ENCODE results near the gene CRYBG1.

The CRYBG1 gene

DNA sequence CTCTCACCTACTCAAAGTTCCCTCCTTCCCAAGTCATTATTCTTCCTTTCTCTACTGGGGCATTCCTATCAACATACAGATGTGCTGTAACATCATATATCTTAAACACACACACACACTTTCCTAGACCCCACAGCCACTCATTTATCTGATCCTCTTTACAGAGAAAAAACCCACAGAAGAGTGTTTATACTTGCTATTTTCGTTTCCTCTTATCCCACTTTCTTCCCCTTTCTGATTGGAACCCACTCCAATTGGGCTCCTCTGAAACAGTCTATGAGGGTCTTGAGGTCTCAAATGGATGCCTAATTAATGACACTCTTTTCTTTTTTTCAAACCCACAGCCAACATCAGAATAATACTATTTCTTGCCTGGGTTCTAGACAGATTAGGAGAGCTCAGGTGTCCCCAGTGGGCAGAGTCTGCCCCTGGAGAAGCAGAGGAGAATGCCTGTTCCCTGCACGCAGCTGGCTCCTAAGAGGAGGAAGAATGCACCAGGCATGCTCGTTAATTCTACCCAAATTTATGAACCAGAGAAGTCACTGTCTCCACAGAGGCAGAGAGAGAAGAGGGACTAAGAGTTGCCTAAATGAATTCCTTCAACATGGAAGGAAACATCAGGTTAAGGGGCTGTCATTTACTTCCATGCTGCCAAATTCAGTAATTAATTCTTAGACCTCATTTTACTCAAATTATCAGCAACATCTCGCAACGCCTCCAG, 65.9 kb downstream of the CRYBG1 start:
- DNase-seq: no peak

DNA sequence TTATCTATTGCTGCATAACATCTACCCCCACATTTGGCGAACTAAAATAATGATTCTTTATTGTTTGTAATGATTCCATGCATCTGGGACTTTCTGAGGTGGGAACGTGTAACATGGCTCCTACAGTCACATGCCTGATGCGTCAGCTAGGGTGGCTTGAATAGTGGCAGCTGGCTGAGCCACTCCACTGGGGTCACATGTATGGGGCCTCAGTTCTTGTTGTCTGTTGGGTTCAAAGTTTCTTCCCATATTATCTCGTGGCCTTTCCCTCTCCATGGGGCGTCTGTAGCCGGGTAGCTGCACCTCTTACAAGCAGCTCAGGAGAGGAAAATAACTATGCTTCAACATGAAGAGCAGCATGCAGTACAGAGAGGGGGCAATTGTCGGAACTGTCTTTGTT, 69.9 kb downstream of the CRYBG1 start:
- DNase-seq: no peak

DNA sequence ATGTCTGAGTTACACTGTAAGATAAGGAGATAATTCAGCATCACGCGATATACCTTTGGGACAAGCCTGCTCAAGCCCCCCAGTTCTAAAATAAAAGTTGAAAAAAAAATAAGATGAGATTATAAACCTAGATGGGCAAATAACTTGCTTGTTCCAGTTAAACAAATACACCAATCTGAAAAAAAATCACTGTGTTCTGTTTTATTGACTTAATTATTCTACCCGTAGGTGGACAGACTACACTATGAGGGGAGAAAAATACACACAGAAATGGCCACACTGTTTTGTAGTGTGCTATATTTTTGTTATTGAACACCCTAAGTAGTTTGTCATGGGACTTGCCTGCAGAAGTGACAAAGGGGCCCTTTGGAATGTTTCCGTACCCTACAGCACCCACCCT, 70.9 kb downstream of the CRYBG1 start:
- DNase-seq: no peak

DNA sequence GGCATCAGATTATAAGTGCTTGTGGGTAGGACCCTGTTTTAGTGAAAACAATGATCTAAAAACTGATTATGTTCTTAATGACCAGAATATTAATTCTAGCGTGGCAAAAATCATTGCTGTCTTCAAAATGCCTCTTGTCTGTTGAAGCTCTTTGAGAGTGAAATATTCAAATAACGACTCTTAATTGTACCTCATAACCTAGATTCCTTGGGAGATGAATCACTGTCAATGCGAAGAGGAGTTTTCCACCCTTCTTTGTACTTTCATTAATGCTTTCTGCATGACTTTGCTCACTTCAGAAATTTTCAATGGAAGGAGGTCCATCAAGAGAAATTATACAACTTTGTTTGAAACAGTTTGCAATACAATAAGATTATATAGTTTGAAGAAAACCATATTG, 71.5 kb downstream of the CRYBG1 start:
- no peak for DNase-seq

DNA sequence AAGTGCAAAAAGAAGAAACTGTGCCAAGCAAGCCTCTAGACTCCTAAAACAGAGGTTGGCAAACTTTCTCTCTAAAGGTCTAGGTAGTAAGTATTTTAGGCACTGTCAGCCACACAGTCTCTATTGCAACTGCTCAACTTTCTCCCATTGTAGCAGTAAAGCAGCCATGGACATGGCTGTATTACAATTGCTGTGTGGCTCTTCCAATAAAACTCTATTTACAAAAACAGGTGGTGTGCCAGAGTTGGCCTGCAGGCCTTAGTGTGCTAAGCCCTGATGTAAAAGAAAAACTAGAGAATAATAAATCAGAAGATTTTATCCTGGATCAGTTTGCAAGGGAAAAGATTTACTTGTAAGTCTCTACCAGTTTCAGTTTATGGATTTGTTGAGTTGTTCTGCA, 74.0 kb downstream of the CRYBG1 start:
- DNase-seq: no peak

DNA sequence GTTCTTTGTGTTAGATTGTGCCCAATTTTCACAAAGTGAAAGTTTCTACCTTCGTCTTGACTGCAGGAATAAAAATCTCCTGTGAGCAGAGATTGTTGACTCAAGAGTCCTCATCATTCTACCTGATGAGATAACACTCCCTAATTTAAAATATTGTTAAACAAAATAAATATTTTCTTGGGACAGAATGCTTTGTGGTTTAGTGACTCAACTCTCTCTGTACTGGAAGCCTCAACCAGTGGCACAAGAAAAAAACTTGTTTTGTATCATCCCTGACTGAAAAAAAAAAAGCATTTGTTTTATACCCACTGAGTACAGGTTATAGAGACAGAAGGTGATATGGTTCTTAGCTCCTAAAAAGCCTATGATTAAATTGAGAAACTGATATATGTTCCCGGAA, 78.9 kb downstream of the CRYBG1 start:
- no peak for DNase-seq

DNA sequence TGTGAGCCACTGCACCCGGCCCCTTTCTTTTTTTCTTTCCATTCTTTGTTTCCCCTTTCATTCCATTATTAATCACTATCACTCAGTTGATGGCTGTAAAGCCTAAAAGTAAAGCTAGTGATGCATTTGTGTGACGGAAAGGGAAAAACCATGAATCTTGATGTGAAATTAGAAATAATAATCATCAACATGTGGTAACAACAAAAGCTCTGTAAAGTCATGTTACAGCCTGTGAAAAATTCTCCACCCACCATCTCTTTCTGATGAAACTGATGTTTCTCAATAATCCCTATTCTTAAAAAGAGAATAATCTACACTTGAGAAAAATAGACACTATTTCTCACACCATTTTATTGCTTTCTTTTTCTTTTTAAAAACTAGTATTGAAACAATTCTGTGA, 80.0 kb downstream of the CRYBG1 start:
- no peak for DNase-seq

DNA sequence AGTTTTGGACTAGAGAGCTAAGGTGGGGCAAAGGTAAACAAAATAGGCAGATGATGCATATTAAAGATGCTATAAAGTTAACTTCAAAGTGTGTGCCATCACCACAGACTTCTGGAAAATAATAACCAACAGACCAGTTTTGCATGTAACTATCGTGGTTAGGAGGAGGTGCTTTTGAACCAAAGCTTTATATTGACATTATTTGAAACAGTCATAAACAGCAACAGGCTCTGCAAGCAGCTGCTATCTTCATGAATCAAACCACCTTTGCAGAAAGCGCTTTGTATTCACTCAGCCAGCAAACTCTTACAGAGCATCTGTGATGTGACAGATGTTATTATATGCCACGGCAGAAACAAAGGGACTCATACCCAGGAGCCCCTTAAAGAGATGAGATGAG, 81.9 kb downstream of the CRYBG1 start:
- DNase-seq: no peak

DNA sequence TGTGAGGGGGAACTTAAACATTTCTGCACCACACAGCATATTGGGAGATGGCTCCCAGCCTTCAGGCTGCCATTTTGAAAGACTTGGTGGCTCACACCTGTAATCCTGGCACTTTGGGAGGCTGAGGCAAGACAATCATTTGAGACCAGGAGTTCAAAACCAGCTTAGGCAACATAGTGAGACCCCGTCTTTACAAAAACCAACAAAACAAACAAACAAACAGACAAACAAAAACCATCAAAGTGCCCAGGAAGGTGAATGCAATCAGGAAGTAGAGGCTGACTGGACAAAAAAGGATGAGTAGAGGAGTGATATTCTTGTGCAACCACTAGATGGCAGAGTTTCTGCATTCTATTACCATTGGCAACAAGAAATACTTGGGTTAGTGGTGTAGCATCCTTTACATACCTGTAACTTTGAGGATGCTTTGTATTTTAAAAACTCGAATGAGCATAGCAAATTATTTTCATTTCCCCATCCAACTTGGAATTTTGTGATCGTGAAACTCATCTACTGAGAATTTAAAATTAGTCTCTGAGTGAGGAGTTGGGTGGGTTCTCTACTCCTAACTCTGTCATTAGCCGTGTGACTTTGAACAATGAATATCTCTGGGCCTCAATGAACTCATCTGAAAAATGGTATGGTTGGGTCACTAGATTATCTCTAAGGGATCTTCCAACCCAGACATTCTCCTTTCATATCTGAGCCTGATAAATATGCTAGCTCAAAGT, 84.4 kb downstream of the CRYBG1 start:
- no peak for DNase-seq

DNA sequence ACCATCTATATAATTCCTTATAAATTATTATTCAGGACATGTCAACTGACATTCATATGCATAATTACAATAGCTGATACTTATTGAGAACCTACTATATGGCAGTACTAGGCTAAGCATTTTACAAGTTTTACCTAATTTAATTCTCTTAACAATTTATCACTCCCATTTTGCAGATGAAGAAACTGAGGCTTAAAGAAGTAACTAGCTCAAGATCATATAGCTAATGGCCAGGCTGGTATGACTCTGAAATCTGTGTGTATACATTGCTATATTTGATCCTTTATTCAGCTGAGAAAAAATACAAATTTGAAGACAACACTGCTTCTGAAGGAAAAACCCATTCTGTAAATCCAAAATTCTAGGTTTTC, 85.0 kb downstream of the CRYBG1 start:
- DNase-seq: no peak

DNA sequence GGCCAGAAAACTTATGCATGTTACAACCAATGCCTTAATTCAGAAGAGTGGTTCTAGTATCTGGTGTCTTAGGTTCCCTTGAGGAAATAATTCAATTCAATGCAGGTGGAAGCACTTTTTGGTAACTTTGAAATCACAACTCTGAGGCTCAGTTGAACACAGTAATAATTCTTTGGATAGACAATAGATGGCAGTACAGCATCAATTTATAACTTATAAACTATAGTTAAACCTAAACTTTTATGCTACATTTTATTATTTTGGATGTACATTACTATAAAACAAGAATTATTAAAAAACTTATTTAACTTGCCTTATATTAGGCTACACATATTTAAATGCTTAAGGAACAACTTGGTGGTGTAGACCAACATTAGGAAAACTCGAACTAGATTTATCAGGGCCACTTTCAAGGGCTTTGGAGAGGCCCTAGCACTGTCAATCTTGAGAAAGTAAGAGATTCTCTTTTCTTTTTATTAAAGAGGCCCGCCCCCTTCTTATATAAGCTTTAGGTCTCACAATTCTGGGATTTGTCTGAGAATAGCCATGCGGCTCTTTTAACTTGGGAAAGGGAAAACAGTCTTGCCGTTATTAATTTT, 85.9 kb downstream of the CRYBG1 start:
- no peak for DNase-seq

DNA sequence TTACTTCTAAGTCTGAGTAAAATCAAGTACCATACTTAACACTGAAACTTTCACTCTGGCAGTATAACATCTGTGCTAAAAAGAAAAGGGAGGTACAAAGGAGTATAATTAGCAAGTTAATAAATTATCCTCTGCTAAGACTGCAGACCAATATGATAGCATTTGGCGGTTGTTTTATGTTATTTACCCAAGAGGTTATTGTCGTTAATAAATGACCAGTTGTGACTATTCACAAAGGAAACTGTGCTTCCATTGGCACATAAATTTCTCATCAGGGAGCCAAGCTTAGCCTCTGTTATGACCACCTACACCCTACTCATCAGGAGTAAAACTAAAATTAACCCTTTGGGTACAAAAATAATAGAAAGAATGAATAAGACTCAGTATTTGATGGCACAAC, 86.5 kb downstream of the CRYBG1 start:
- no peak for DNase-seq

DNA sequence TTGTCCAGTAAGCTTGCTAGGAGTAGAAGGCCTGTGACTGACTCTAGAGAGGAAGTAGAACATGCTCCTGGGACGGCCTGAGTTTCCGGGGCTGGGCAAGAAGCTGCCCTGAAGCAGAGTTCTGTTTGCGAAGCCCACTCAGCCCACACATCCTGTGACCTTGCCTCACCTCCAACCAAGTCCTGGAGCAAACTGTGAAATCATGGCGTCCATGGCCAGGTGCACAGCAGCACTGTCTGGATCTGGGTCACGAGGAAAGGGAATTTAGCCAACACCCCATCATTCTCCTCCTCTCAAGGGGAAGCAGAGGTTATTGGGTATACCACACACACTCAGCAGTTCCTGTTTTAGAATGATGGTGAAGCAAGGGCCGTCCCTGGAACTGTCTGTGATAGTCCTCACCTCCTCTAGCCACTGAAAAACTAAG, 87.5 kb downstream of the CRYBG1 start:
- peak; percentile 15 to 26 for DNase-seq

DNA sequence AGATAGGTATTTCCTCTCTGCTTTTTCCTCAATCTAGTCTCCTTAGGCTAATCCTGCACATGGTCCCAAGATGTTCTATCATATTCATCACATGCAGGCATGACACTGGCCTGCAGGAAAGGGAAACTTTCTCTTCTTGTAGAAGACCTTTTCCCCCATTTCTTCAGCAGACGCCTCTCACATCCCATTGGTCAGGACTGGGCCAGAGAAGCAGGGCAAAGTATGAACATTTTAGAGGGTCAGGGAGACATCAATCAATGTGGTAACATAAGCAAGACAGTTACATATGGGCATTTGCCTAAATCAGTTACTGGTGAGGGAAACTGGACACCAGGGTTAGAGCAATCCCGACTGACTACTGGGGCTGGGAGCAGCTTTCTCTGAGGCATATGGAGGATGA, 90.1 kb downstream of the CRYBG1 start:
- DNase-seq: no peak

DNA sequence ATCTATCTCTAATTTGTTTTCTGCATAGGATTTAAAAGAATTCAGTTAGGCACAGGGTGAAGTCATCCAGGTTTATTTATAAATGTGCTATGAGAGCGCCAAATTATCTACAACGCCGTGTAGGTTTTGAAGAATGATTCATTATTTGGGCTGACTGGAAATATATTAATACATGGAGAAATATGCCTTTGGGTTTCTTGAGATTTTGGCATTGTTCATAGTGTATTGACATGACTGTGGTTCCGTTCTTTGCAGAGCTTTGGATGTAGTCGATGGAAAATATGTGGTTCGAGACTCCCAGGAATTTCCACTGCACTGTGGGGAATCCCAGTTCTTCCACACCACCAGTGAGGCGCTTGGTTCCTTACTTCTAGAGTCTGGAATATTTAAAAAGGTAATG, 90.9 kb downstream of the CRYBG1 start:
- no peak for DNase-seq

DNA sequence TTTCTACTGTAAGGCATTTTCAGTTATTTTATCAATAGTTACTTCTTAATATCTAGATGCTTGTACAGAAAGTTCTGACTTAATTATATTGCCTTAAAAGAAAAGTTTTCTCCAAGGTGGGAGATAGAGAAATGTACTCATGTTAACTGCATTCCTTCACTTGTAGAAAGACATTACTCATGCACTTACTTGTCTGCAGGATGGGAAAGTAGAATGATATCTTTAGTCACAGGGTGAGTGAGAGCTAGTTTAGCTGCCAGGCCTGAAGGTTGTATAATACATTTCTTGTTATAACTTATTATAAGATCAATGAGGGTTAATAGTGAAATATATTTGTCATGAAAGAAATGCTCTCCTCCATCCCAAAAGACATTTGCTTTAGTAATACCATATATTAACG, 92.1 kb downstream of the CRYBG1 start:
- DNase-seq: no peak

DNA sequence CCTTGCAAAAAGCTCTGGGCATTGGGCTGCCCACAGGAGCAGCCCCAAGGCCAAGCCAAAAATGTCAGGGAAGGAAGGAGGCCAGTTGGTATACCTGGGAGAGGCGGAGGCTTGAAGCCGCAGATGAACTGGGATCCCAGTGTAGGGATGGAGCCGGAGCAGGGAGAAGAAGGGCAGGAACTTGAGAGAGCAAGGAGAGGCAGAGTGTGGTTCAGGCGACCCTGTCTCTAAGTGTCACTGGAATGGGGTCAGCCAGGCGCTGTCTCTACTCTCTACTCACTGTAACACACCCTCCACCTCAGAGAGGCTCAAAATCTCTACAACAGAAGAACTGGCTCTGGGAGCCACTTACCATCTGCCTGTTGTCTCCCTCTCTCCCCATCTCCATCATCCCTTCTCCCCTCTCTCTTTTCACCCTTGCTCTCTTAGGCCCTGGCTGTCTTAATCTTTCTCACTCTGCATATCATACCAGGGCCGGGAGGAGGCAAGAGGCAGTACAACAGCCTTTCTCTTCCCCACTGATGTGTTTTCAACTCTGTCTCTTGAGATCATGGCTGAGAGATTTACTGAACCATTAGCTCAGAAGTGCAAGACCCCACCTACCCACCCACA, 93.3 kb downstream of the CRYBG1 start:
- no peak for DNase-seq

DNA sequence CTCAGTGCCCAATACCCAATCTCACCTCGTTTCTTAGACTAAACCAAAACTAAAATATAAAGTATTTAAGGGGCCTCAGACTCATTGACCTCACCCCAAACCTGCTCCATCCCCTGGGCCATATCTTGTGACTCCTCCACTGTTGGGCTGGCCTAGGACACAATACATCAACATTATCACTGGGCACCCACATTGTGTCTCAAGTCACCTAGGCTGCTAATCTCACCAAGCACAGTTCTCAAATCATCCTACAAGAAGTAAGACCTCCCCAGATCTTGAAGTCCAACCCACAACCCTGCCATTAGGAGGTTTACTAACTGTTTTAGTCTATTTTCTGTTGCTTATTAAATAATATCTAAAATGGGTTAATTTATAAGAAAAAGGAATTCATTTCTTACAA, 96.2 kb downstream of the CRYBG1 start:
- DNase-seq: no peak

DNA sequence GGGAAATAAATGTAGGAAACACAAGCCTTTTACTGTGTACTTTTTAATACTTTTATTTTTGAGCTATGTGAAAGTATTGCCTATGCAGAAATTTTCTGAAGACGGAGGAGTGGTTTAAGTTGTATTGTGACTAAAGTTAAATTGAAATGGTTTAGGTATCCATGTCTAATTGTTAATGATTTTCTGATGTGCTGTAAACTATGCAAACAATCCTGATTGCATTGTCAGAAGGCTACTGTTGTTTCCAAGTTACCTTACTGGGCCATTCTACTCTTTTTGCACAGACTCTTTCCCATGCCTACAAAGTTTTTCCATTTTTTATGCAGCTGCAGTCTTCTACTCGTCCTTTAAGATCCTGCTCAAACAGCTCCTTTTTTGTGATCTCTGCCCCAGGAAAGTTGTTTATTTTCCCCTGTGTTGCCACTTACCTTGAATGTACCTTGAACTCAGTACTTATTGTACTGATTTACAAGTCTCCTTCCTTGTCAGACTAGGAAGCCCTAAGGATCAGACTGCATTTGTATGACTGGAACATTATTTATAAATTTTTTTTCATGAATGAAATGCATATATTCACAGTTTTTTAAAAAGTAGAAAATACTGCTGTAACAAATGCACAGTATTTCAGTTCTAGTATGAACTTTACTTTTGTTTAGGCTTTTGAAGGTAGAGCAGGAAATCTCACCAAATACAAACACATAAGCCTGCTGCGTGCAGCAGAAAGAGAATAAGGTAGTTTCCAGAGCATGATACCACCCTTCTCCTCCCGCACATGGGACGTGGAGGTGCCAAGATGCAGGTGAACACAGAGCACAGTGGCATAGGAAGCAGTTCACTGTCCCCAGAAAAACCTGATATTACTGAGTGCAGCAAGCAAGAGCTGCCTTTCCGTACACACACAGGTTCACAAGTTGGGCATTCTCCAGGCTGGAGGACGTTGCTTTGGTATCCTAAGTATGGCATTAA, 97.8 kb downstream of the CRYBG1 start:
- DNase-seq: no peak

DNA sequence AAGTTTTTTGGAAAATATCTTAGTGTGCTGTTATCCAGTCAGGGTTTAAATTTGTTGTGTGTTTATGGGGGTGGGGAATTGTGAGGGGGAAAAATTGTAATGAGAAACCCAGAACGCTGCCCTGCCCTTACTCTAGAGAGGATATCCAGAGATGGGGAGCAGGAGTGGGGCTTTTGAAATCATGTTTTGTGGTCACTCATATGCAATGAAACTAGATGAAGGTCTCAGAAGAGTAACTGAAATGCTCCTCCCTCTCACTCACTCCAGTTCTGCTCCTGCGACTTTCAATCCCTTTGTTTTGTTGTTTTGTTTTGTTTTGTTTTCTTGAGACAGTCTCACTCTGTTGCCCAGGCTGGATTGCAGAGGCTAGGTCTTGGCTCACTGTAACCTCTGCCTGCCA, 100.0 kb downstream of the CRYBG1 start:
- DNase-seq: no peak

DNA sequence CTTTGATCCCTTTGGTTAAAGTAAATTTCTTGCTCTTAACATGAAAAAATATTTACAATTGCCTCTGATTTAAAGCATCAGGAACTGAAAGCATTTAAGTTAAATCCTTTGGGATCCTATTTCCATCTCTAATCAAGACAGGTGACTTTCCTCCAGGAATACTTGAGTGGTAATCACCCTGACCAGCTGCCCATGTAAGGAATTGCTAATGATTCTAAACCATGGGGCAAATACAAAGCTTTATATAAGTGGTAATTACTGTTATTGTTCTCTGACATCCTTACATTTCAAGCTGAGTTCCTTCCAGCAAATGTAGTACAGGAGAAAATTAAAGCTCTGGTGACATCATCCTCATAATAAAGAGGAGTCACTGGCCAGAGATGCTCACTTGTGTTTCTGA, 100.6 kb downstream of the CRYBG1 start:
- DNase-seq: no peak

DNA sequence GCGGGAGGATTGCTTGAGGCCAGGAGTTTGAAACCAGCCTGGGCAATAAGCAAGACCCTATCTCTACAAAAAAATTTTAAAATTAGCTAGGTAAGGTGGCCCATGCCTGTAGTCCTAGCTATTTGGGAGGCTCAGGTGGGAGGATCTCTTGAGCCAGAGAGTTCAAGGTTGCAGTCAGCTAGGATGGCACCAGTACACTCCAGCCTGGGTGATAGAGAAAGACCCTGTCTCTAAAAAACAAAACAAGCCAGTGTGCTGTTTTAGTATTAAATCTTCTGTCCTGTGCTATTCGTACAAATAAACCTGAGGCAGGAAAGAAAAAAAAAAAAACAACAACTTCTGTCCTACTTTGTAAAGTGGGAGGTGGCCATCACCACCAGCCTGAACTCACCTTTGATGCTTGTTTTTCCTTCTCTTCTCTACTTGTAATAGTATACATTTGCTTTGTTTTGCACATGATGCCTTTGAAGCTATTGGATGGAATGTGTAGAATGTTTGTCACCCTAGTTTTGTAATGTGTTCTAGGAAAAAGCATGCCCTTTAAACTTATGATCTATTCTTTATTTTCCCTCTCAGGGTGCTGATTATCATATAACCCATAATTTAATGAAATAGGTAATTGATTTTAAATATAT, 102.5 kb downstream of the CRYBG1 start:
- no peak for DNase-seq

Measured in stimulated activated CD4-positive, alpha-beta T cell treated with anti-CD3 and anti-CD28 coated beads, Interleukin-2, amount 100 ng/mL, for 24 hours (primary cell).